GM19240 (cell line): ENCODE measurements around the gene REPIN1.

ENCODE experiments used
- DNase-seq: peaks from one replicate; pipeline ENCODE4 v3.0.0; 2011; ENCODE audit warnings: low spot score; ENCODE audit not compliant: insufficient read length

REPIN1 gene

DNA sequence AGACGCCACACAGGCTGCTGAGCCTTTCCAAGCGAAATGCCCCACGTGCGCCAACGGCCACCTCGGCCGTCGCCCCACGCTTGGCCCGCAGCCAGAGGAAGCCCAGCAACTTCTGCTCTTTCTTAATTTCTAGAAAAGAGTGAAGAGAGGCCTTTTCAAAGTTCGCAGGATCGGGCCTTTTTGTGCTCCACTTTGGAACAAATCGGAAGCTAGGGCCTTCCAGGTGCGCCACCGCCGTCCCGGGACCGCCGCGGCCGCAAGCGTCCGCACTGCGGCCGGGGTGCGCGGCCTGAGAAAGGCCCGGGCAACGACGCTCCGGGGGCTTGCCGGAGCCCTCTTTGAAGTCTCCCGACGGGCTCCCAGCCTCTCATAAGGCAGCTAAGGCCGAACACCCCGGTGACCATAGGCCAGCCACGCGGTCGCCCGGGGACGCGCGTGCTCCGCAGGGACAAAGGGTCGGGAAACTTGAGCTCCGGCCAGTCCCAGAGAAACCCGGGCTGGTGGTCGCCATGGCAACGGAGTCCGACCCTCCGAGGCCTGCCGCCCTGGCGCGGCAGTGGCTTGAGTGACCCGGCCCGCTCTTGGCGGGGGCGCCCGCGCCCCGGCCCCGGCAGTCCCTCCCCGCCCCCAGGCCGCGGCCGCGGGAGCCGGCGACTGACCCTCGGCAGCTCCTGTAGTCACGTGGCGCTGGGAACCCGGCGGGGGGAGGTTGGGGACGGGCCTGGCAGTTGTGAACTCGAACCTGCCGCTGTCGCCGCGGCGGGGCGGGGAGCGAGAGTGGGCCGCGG lies at the start of gene REPIN1:
Gene REPIN1, plus strand, starts transcription at position 727 of the 788 bp plus-strand sequence. CDS start 890 bp downstream, outside the sequence.
- peak; percentile 79 for DNase-seq

DNA sequence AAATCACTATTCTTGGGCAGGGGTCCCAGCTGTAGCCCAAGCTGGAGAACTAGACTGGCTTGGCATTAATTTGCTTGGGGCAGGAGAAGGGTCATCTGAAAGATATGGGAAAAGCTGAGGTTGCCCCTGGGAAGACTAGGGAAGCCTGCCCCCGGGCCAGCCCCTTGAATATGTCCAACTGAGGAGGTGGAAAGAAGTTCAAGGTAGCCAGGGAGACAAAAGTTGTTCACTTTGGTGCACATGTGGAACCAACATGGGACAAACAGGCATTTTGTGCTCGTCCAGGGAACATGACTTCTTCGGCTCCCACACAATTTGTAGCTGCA lies 46.9 kb upstream of the REPIN1 start:
- no peak for DNase-seq

DNA sequence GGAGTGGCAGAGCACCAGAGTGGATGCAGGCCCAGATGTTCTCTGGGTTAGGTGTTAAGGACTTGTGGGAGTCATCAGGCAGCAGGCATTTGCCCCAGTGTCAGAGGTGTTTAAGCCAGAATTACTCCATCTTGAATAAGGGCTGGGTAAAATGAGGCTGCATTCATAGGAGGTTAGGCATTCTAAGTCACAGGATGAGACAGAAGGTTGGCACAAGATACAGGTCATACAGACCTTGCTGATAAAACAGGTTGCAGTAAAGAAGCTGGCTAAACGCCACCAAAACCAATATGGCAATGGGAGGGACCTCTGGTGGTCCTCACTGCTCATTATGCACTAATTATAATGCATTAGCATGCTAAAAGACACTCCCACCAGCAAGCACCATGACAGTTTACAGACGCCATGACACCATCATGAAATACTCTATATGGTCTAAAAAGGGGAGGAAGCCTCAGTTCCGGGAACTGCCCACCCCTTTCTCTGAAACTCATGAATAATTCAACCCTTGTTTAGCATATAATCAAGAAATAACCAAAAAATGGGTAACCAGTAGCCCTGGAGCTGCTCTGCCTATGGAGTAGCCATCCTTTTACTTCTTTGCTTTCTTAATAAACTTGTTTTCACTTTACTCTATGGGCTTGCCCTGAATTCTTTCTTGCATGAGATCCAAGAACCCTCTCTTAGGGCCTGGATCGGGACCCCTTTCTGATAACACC lies 46.3 kb upstream of the REPIN1 start:
- DNase-seq = no peak

- DNase-seq = peak; percentile 43
Observed at GRCh38 chr7:150322833-150323681, 45.6 kb upstream of the REPIN1 start, which contains the start of the genes ACTR3C and LRRC61. ACTR3C (minus strand) TSS chr7:150323545; CDS start chr7:150295296, 28,249 bp downstream. LRRC61 (plus strand) TSS chr7:150323355; CDS start chr7:150336862, 13,507 bp downstream.

- no peak for DNase-seq
Observed at GRCh38 chr7:150323682-150324372, 44.8 kb upstream of the REPIN1 start.

GRCh38 chr7:150324373-150324961 lies 44.2 kb upstream of the REPIN1 start:
- DNase-seq = no peak

- no peak for DNase-seq
Observed at GRCh38 chr7:150325110-150325611, 43.5 kb upstream of the REPIN1 start.

- no peak for DNase-seq
Observed at GRCh38 chr7:150325901-150326300, 42.7 kb upstream of the REPIN1 start.

DNA sequence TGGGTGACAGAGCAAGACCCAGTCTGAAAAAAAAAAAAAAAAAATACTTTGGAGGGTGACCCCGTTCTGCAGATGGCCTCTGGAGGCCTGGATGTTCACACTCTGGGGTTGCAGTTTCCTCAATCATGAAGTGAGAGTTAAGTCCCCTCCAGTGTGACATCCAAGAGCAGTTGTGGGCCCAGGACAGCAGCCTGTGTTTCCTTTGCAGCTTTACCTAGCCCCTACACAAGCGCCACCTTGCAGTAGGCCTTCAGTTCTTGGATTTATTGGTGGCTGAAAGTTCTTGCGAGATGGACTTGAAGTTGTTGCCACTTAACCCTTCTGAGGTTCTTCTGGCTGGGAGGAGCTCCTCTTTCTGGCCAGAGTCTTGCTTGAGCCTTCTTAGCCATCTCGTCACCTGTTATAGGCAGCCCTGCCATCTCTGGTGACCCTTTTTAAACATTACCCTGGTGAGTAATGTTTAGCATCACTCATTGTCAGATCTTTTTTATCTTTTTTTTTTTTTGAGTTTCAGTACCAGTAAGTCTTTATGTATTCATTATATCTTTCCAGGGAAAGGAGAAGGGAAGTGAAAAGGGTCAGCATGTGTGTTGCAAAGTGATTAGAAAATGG lies 41.9 kb upstream of the REPIN1 start:
- DNase-seq = no peak

DNA sequence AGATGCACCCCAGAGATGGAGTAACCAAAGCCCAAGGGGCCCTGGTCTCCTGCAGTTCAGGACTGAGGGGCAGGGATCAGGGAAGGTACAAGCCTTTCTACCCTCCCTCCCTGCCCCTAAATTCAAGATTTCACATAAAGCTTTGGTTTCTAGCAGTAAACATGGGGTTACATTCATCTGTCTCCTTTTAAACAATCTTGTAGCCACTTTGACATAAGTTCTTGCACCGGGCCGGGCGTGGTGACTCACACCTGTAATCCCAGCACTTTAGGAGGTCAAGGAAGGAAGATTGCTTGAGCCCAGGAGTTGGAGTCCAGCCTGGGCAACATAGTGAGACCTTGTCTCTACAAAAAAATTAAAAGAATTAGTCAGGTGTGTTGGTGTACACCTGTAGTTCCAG lies 41.3 kb upstream of the REPIN1 start:
- DNase-seq = no peak

DNA sequence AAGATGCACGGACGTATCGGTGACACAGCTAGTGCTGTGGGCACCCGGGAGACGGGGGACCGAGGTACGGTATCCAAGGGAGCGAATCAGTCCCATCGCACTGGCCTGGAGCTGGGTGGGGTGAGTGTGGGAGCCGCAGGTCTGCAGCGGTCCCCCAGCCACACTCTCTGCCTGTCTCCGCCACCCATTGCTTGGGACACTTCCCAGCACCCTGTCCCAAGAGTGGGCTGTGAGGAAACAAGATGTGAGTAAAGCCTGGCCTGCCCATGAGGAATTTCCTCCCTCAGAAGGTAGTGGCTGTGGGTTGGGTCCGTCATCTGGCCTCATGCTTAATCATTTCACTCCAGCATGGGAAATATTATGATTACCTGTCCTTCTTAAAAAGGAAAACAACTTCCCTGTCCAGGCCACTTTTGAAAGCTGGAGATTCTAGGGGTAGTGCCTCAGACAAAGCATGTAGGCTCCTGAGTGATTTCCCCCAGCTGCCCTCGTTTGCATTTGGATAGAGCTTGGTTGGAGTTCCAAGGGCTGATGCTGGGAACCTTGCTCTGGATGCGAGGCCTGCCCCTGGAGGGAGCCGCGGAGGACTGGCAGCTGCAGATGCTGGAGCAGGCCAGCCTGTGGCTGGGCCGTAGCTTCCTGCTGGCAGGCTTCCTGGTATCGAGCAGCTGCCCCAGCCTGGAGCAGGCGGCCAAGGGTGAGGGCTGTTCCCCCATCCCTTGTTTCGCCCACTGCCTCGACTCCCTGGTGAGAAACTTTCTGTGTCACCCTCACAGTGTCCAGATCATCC lies 39.1 kb upstream of the REPIN1 start:
- no peak for DNase-seq

GRCh38 chr7:150330211-150330885 lies 38.3 kb upstream of the REPIN1 start:
- DNase-seq = no peak

DNA sequence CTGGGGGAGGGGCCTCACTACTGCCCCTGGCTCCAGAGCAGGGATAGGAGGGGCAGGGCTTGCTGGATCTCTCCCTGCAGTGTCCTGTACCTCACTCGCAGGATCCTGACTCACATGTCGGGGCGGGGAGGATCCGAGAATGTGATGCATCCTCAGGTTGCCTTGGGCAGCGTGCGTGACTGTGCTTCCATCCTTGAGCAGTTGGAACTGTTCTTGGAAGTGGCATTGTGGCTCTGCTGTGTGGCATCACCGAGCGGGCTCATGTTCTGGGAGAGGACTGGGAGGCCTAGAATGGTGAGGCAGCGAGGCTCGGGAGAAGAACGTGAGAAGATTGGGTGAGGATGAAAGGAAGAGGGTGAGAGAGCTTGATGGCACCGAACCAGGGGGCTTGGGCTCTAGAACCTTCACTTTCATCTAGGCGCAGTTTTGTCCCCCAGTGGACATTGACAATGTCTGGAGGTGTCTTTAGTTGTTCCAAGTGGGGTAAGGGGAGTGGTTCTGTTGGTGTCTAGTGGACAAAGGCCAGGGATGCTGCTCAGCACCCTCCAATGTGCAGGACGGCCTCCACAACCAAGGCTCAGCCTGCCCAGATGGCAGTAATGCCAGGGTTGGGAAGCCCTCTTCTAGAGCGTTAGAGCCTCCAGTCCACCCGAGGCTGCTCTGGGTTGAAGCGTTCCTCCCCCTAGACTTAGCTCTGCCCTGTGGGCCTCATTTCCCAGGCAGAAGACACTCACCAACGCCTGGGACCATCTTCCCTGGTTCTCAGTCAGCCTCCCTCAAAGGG lies 35.6 kb upstream of the REPIN1 start:
- DNase-seq = no peak

DNA sequence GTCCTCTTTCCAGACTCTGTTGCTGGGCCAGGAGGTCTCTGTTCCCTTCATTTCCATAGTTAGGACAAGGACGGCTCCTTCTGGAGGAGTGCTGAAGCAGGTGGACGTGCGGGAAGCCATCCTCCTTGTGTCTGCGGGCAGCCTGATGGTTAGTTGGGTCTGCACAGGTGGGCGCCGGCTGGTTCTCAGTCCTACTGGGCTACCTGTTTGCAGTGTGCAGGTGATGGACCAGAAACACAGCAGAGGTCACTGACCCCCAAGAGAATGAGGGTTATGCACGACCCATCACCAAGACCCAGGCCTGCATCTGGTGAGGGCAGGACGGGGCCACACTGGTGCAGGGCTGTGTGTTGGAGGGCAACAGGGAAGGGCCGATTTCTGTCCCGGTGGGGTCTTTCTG lies 35.0 kb upstream of the REPIN1 start:
- no peak for DNase-seq

GRCh38 chr7:150334108-150334507 lies 34.5 kb upstream of the REPIN1 start:
- DNase-seq = no peak

DNA sequence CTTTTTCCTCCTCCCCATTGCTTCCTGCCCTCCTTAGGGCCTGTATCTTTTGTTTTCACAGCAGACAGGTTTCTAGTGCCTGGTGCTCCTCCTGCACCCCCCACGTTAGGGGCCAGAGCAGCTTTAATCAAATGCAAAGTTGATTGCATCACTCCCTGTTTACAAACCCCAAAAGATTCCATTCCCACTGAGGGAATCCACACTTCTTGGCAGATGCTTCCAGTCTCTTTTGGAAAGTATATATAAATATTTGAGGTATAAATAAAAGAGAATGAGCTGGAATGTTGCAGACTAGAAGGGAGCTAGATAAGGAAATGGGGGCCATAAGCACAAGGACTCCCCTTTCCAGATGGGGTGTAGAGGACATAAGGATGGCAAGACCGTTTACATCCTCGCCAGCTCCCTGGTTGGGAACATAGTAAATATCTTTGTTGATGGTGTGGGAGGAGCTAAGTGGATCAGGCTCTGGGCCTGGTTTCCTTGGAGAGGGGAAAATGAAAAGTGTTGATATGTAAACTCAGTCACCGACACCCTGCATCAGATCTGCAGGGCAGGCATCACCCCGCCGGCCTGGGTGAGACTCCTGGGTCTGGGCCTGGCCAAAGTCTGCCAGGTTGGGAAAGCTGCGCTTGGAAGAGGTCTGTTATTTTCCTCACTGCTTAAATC lies 33.4 kb upstream of the REPIN1 start:
- no peak for DNase-seq

- no peak for DNase-seq
Observed at GRCh38 chr7:150335774-150336112, 32.9 kb upstream of the REPIN1 start.

- DNase-seq = no peak
Observed at GRCh38 chr7:150336746-150337145, 31.9 kb upstream of the REPIN1 start.
